Lower leg skin (tissue), 4 donors: ENCODE results near the gene GABRG3. TPM values are rescaled to one million over a fixed set of nuclear protein-coding genes. Genes with fewer than 3 reads are reported as not detected.

Experiments used
- DNase-seq, 2 donors: peaks; one replicate each; pipeline ENCODE4 v3.0.0-alpha.2; 2019; ENCODE audit warnings: low spot score in 2 of 2
- H3K4me3 ChIP-seq: fragments of 200-600 bp; sonication (generic); 2 replicates; pipeline ENCODE4 v1.5.1; 2017; ENCODE audit warnings: mild to moderate bottlenecking, low read depth; ENCODE audit not compliant: poor library complexity, severe bottlenecking
- CTCF ChIP-seq, 3 donors: fragments of 450-650 bp; IDR thresholded peaks; one replicate each; pipeline ENCODE4 v1.5.1; 2016; ENCODE audit warnings: antibody characterized with exemption in 3 of 3, mild to moderate bottlenecking in 3 of 3, moderate library complexity in 2 of 3
- POLR2A ChIP-seq, 2 donors: fragments of 450-650 bp; IDR thresholded peaks; one replicate each; pipeline ENCODE4 v1.6.1; 2016 to 2017; ENCODE audit warnings: antibody characterized with exemption in 2 of 2, mild to moderate bottlenecking in 1 of 2, moderate library complexity in 1 of 2
- WGBS, 2 donors: methylation state at CpG; one replicate each; pipeline ENCODE4 v1.1.5; 2018; 5-methylcytosine and 5-hydroxymethylcytosine counted together
- intact Hi-C: fragments of 100-400 bp; cut with DNase I; formaldehyde crosslinking; loops from one replicate; pipeline ENCODE4 v1.15.0; 2023; ENCODE audit warnings: low total_unique reads
- total RNA-seq, 4 donors: library from RNA; depleted of rRNA; stranded (reverse); fragments of >200 nt; gene quantifications; one replicate each; pipeline ENCODE4 v1.1.0, GENCODE V29; 2016

Gene GABRG3
- total RNA-seq, 4 donors from 2014 or later: 0.12 to 0.49 (median 0.25) TPM

GRCh38 chr15:27448986-27449385, 478.0 kb downstream of the GABRG3 start:
- no peak overlapping the region for H3K4me3 ChIP-seq
- WGBS, 2 donors: 21 to 40% methylated on average over 4 of the region's 4 CpGs
- intact Hi-C loops: no loop called here
- peak in 1 of 2 donors; percentile 28 for DNase-seq
- TF ChIP-seq POLR2A (IDR thresholded peaks at IDR 0.05) (no peak), CTCF (IDR thresholded peaks at IDR 0.05) (no peak)

GRCh38 chr15:27449941-27450340, 479.0 kb downstream of the GABRG3 start:
- no peak for DNase-seq
- 29% methylated on average over 5 of the region's 5 CpGs for WGBS, 2 donors
- intact Hi-C loops: no loop called here
- H3K4me3 ChIP-seq: no peak overlapping the region
- TF ChIP-seq CTCF (IDR thresholded peaks at IDR 0.05) (no peak), POLR2A (IDR thresholded peaks at IDR 0.05) (no peak)

GRCh38 chr15:27454281-27455075, 483.5 kb downstream of the GABRG3 start:
- 61 to 70% methylated on average over 13 of the region's 13 CpGs for WGBS, 2 donors
- intact Hi-C loops: no loop called here
- TF ChIP-seq POLR2A (IDR thresholded peaks at IDR 0.05): no peak
- TF ChIP-seq CTCF (IDR thresholded peaks at IDR 0.05): no peak

GRCh38 chr15:27456807-27457206, 485.8 kb downstream of the GABRG3 start:
- no peak for TF ChIP-seq POLR2A (IDR thresholded peaks at IDR 0.05)
- no peak for TF ChIP-seq CTCF (IDR thresholded peaks at IDR 0.05)
- intact Hi-C loops: no loop called here
- WGBS, 2 donors: 79 to 91% methylated on average over 6 of the region's 6 CpGs
- DNase-seq: no peak
- no peak overlapping the region for H3K4me3 ChIP-seq

More at GRCh38 chr15:27454281-27455075, 483.5 kb downstream of the GABRG3 start:
- no peak for DNase-seq
- H3K4me3 ChIP-seq: no peak overlapping the region

- H3K4me3 ChIP-seq: no peak overlapping the region
- DNase-seq: no peak
- WGBS, 2 donors: 82 to 88% methylated on average over 6 of the region's 6 CpGs
- no peak for TF ChIP-seq POLR2A (IDR thresholded peaks at IDR 0.05)
- no peak for TF ChIP-seq CTCF (IDR thresholded peaks at IDR 0.05)
- intact Hi-C loops: no loop called here
These were observed 486.8 kb downstream of the GABRG3 start for GRCh38 chr15:27457766-27458165.
